OCI-LY3 (cell line): ENCODE results near the gene TEDC2.

Experiments used
- CTCF ChIP-seq: fragments of 200-600, 300-600 bp; sonication (generic); IDR thresholded peaks from 2 replicates; pipeline ENCODE4 v1.5.1; 2014; ENCODE audit warnings: antibody characterized with exemption, low read length, low read depth
- EZH2phosphoT487 ChIP-seq: fragments of 200-600 bp; shearing (Covaris generic); IDR thresholded peaks from 2 replicates; pipeline ENCODE4 v1.6.1; 2018; ENCODE audit warnings: antibody characterized with exemption, mixed run types, low read depth

GRCh38 chr16:2482708-2483534, 23.0 kb downstream of the TEDC2 start:
- TF ChIP-seq CTCF (no peak), EZH2phosphoT487 (no peak)
